Coronary artery (tissue), 2 donors: ENCODE results near the gene ASMTL.
"Not testable (repeated sequence)": the region's sequence is repeated elsewhere in the genome, so short reads cannot be mapped to it uniquely, and the experiment has no call there.

Source experiments
- DNase-seq: peaks from one replicate; pipeline ENCODE4 v3.0.0-alpha.2; 2017; ENCODE audit warnings: low spot score
- H3K27ac ChIP-seq, 2 donors: fragments of 200-600 bp; sonication (generic); one replicate each; pipeline ENCODE4 v1.5.1; 2016 to 2019
- H3K4me3 ChIP-seq: fragments of 200-600 bp; sonication (generic); 2 replicates; pipeline ENCODE4 v1.5.1; 2016; ENCODE audit warnings: mild to moderate bottlenecking, moderate library complexity
- CTCF ChIP-seq: fragments of 200-600 bp; sonication (generic); IDR thresholded peaks from one replicate; pipeline ENCODE4 v1.5.1; 2019; ENCODE audit warnings: antibody characterized with exemption

The ASMTL gene

GRCh38 chrX:1480082-1480785 is 27.5 kb upstream of the ASMTL start:
- H3K4me3 ChIP-seq, result no peak overlapping the region
- TF ChIP-seq CTCF, result no peak
- H3K27ac ChIP-seq, result no peak overlapping the region
- DNase-seq, result peak; percentile 33

GRCh38 chrX:1477801-1478458 is 25.2 kb upstream of the ASMTL start:
- peak; percentile 52 for DNase-seq
- TF ChIP-seq CTCF, result no peak
- H3K27ac ChIP-seq, result no peak overlapping the region
- H3K4me3 ChIP-seq, result no peak overlapping the region

GRCh38 chrX:1477229-1477628 is 24.5 kb upstream of the ASMTL start:
- DNase-seq, result no peak
- no peak overlapping the region for H3K27ac ChIP-seq
- H3K4me3 ChIP-seq, result no peak overlapping the region
- no peak for TF ChIP-seq CTCF

GRCh38 chrX:1476682-1477081 is 24.0 kb upstream of the ASMTL start:
- Histone ChIP-seq H3K4me3 (no peak overlapping the region), H3K27ac (no peak overlapping the region)
- peak; percentile 22 for DNase-seq
- no peak for TF ChIP-seq CTCF

GRCh38 chrX:1475881-1476280 is 23.2 kb upstream of the ASMTL start:
- TF ChIP-seq CTCF, result no peak
- no peak overlapping the region for H3K27ac ChIP-seq
- no peak for DNase-seq
- H3K4me3 ChIP-seq, result no peak overlapping the region

GRCh38 chrX:1475481-1475880 is 22.8 kb upstream of the ASMTL start:
- Histone ChIP-seq H3K27ac (no peak overlapping the region), H3K4me3 (no peak overlapping the region)
- no peak for DNase-seq
- TF ChIP-seq CTCF, result no peak

- not testable (repeated sequence) for H3K4me3 ChIP-seq, DNase-seq, H3K27ac ChIP-seq
These were observed 21.9 kb upstream of the ASMTL start for GRCh38 chrX:1474593-1474992.
